C4-2B (cell line): ENCODE data around the gene HBZ.

Source experiments
- H3K27ac ChIP-seq: fragments of 450-650 bp; 2 replicates; pipeline ENCODE4 v1.5.1; 2017
- CTCF ChIP-seq: fragments of 450-650 bp; conservative IDR thresholded peaks from 2 replicates; pipeline ENCODE4 v1.5.1; 2017; ENCODE audit warnings: mild to moderate bottlenecking
- ZFX ChIP-seq: fragments of 450-650 bp; IDR thresholded peaks from 2 replicates; pipeline ENCODE4 v1.6.1; 2017

The HBZ gene

DNA sequence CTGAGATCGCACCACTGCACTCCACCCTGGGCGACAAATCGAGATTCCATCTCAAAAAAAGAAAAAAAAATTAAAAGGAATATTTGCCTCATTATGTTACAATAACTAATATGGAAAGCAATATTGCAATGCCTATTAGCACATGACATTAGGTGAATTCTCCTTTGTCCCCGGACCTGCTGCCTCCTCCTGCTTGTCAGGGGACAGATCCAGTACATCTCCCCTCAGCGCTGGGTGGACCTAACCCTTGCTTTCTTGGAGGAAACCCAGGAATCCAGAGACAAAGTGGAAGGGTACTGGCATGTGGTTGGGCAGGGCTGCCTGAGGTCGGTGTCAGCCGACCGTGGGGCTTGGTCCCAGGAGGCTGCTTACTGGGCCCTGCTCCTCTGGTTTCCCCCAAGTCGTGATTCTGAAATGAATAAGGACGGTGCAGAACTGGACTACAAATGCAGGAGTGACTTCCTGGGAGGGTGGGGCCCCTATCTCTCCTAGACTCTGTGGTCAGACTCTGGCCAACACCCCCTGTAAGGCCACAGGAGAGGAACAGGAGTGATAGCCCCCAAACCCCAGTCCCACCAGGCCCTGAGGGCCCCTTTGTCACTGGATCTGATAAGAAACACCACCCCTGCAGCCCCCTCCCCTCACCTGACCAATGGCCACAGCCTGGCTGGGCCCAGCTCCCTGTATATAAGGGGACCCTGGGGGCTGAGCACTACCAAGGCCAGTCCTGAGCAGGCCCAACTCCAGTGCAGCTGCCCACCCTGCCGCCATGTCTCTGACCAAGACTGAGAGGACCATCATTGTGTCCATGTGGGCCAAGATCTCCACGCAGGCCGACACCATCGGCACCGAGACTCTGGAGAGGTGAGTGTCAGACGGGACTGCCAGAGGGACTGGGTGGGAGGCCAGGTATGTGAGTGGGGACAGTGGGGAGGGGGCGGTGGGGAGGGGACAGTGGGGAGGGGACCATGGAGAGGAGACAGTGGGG, at the start of gene HBZ:
HBZ (plus strand) TSS at position 504 of the 988 bp plus-strand sequence; CDS start at position 770, 266 bp downstream.
- H3K27ac ChIP-seq: no peak within 1 kb of the TSS
- no peak for TF ChIP-seq ZFX
- no peak for TF ChIP-seq CTCF

- TF ChIP-seq ZFX: no peak
- H3K27ac ChIP-seq: no peak overlapping the region
Observed at GRCh38 chr16:104355-104754, 48.1 kb upstream of the HBZ start.

DNA sequence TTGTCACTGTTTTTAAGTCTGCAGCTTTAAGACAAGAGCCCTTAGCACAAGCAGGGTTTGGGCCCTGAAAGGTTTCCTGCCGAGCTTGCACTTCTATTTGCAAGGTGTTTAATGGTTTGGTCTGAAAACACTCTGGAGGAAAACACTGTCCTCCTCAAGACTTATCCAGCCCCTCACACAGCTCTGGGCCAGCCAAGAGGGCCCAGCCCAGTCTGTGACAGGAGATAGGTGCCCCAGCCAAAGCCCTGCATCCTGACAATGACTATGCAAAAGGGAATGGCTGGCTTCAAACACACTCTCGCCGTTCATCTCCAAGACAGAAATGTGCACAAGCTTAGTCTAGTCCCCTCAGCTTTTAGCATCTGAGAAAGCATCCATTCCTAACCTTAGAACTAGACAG, 47.5 kb upstream of the HBZ start:
- TF ChIP-seq ZFX (no peak), CTCF (no peak)
- no peak overlapping the region for H3K27ac ChIP-seq

DNA sequence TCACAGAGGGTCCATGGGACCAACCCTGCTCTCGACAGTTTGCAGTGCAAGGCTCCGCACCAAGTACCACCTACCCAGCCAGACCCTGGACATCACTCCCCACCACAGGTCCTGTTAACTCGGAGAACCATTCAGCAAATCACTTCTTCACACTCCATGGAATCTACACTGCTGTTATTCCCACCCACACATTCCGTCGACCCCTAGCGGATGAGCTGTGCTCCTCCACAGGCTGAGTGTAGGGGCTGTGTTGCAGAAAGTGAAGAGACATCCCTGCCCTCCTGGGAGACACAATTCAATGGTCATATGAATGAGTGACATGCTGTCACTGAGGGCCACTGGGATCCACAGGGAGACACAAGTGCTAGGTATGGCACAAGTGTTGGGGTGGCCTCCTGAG, 46.9 kb upstream of the HBZ start:
- TF ChIP-seq CTCF (no peak), ZFX (no peak)
- H3K27ac ChIP-seq: no peak overlapping the region

DNA sequence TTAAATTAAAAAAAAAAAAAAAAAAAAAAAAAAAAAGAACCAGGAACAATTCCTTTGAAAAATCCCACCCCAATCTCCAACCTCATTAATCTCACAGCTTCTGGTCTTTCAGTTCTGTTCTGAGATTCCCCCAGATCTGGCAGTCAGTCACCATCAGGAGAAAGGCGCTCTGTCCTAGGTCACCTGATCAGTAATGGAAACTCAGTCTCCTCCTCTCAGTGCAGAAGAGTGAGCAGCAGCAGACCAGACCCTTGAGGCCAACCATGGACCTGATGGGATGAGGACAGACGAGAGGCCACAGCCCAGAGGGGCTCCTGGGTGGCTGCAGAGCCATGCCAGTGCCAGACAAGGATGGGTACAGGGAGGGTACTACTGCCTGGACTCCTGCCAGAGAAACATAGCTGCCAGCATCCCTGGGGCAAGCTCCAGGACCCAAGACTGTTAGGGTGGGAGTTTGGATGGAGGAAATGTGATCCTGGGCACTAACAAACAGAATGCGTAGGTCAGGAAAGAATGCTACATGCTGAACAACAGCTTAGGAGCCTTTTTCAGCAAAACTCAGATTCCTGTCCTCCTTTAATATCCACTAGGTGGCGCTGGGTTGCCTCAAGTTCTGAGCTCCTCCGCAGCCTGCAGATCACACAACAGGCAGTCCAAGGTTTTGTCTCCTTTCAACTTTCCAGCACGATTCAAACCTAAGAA, 45.7 kb upstream of the HBZ start:
- no peak overlapping the region for H3K27ac ChIP-seq

GRCh38 chr16:112153-112840, 40.1 kb upstream of the HBZ start:
- TF ChIP-seq ZFX (no peak), CTCF (no peak)
- H3K27ac ChIP-seq: no peak overlapping the region

More for the DNA sequence above, 45.7 kb upstream of the HBZ start:
- no peak for TF ChIP-seq ZFX
- peak; percentile 90 for TF ChIP-seq CTCF

DNA sequence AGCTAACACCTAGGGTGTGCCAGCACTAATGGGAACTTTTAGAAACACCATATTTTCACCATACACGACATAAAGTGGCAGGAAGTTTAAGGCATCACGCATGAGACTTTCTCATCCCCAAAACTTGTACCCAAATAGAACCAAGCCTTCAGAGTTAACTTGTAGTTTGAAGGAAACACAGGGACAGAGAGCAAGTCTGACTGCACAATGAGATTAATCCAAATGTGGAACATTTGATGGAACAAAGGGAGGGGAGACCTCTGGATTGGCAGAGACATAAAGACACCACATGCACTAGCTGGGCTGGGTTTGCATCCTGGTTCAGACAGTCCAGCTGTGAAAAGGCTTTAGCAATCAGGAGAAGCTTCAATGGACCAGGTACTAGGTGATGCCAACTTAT, 38.1 kb upstream of the HBZ start:
- no peak overlapping the region for H3K27ac ChIP-seq
- TF ChIP-seq CTCF: no peak
- TF ChIP-seq ZFX: no peak
